DOHH2 (cell line): ENCODE measurements around the gene IRF9.

Experiments
- H3F3A ChIP-seq: fragments of 200-600 bp; sonication (generic), shearing (Covaris generic); 2 replicates; pipeline ENCODE4 v1.6.0; 2016; ENCODE audit warnings: antibody characterized with exemption, mild to moderate bottlenecking; ENCODE audit not compliant: control insufficient read depth, insufficient read depth
- H3K27ac ChIP-seq: fragments of 200-600 bp; sonication (generic); 2 replicates; pipeline ENCODE4 v1.5.1; 2014; ENCODE audit warnings: low read depth, mild to moderate bottlenecking, low read length, moderate library complexity
- H3K27me3 ChIP-seq: fragments of 200-600 bp; sonication (generic); 2 replicates; pipeline ENCODE4 v1.6.1; 2014; ENCODE audit warnings: mild to moderate bottlenecking, low read length, mixed read lengths; ENCODE audit not compliant: control insufficient read depth
- H3K36me3 ChIP-seq: fragments of 200-600 bp; sonication (generic); 2 replicates; pipeline ENCODE4 v1.6.1; 2014; ENCODE audit warnings: mild to moderate bottlenecking, low read length, moderate library complexity, mixed read lengths; ENCODE audit not compliant: control insufficient read depth
- H3K4me1 ChIP-seq: fragments of 200-600 bp; sonication (generic); 2 replicates; pipeline ENCODE4 v1.6.1; 2014; ENCODE audit warnings: mild to moderate bottlenecking, low read length, mixed read lengths; ENCODE audit not compliant: control insufficient read depth
- H3K4me2 ChIP-seq: fragments of 200-600 bp; sonication (generic); 2 replicates; pipeline ENCODE4 v1.6.0; 2014; ENCODE audit warnings: mild to moderate bottlenecking, low read length, moderate library complexity
- H3K4me3 ChIP-seq: fragments of 200-600 bp; sonication (generic); 2 replicates; pipeline ENCODE4 v1.5.1; 2014; ENCODE audit warnings: mild to moderate bottlenecking, low read length, mixed read lengths
- H3K79me2 ChIP-seq: fragments of 200-600 bp; sonication (generic); 2 replicates; pipeline ENCODE4 v1.6.1; 2014; ENCODE audit warnings: mild to moderate bottlenecking, low read length, mixed read lengths; ENCODE audit not compliant: control insufficient read depth
- H3K9me2 ChIP-seq: fragments of 200-600 bp; sonication (generic); replicated peaks from 2 replicates; pipeline ENCODE4 v1.6.1; 2014; ENCODE audit warnings: mild to moderate bottlenecking, low read length, mixed read lengths; ENCODE audit not compliant: control insufficient read depth
- H3K9me3 ChIP-seq: fragments of 200-600 bp; sonication (generic); 2 replicates; pipeline ENCODE4 v1.6.1; 2014; ENCODE audit warnings: antibody characterized with exemption, low read length, mixed read lengths; ENCODE audit not compliant: control insufficient read depth, insufficient read depth
- H4K20me1 ChIP-seq: fragments of 200-600 bp; sonication (generic); 2 replicates; pipeline ENCODE4 v1.6.0; 2014; ENCODE audit warnings: low read depth, mild to moderate bottlenecking, antibody characterized with exemption, low read length, moderate library complexity; ENCODE audit not compliant: control insufficient read depth, insufficient read depth
- EZH2phosphoT487 ChIP-seq: fragments of 200-600 bp; sonication (generic); IDR thresholded peaks from 2 replicates; pipeline ENCODE4 v1.6.1; 2017; ENCODE audit warnings: borderline replicate concordance, mild to moderate bottlenecking, antibody characterized with exemption, low read length, moderate library complexity, mixed read lengths
- TF ChIP-seq, protein P1 (sequence below): fragments of 200-600 bp; sonication (generic); IDR thresholded peaks from one replicate; pipeline ENCODE4 v1.5.1; 2014; ENCODE audit warnings: antibody characterized with exemption, mild to moderate bottlenecking, low read depth, low read length; ENCODE audit not compliant: poor library complexity, severe bottlenecking

IRF9 gene

DNA sequence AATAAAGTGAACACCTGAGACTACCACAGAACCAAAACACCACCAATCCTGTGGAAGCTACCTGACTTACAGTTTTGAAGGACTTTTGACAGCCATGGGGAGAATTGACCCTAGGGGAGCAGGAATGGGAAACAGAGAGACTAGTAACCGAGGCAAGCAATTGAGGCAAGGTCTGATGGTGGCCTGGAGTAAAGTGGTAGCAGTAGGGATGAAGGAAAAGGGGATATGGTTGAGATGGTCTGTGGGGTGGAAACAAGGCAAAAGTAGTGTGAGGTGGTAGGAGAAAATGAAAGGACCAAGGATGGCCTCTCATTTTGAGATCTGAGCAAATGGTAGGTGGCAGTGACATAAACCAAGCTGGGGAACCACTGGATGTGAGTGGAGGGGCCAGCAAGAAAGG is 4.2 kb upstream of the IRF9 start:
- Histone ChIP-seq H3K9me3 (no peaks in the 10 kb centered on the region), H3K4me3 (no peak overlapping the region), H3K27me3 (no peaks in the 10 kb centered on the region), H3K4me2 (no peak overlapping the region), H3K36me3 (peaks cover 53% of the 10 kb centered on the region), H3K79me2 (peaks cover 4% of the 10 kb centered on the region), H3K27ac (no peak overlapping the region), H3F3A (no peaks in the 10 kb centered on the region), H3K4me1 (peaks cover 14% of the 10 kb centered on the region), H4K20me1 (no peaks in the 10 kb centered on the region), H3K9me2 (no peaks in the 10 kb centered on the region)
- TF ChIP-seq, protein P1, sequence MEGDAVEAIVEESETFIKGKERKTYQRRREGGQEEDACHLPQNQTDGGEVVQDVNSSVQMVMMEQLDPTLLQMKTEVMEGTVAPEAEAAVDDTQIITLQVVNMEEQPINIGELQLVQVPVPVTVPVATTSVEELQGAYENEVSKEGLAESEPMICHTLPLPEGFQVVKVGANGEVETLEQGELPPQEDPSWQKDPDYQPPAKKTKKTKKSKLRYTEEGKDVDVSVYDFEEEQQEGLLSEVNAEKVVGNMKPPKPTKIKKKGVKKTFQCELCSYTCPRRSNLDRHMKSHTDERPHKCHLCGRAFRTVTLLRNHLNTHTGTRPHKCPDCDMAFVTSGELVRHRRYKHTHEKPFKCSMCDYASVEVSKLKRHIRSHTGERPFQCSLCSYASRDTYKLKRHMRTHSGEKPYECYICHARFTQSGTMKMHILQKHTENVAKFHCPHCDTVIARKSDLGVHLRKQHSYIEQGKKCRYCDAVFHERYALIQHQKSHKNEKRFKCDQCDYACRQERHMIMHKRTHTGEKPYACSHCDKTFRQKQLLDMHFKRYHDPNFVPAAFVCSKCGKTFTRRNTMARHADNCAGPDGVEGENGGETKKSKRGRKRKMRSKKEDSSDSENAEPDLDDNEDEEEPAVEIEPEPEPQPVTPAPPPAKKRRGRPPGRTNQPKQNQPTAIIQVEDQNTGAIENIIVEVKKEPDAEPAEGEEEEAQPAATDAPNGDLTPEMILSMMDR: no peak
- no peak for TF ChIP-seq EZH2phosphoT487

DNA sequence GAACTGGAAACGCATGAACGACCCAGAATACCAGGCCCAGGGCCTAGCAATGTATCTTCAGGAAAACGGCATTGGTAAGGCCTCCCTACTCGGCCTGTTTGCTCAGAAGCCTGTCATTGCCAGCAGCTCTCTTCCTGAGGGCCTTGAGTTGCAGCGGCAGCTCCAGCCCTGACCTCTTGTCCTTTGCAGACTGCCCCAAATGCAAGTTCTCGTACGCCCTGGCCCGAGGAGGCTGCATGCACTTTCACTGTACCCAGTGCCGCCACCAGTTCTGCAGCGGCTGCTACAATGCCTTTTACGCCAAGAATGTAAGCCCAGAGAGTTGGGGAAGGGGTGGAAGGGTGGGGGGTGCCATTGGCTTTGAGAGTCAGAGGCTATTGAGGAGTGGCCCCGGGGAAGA is 3.7 kb upstream of the IRF9 start:
- no peak for TF ChIP-seq EZH2phosphoT487
- no peaks in the 10 kb centered on the region for H3F3A ChIP-seq
- H3K27ac ChIP-seq: no peak overlapping the region
- H3K4me2 ChIP-seq: no peak overlapping the region
- H3K4me3 ChIP-seq: no peak overlapping the region
- H3K27me3 ChIP-seq: no peaks in the 10 kb centered on the region
- no peaks in the 10 kb centered on the region for H3K9me3 ChIP-seq
- peaks cover 17% of the 10 kb centered on the region for H3K4me1 ChIP-seq
- peaks cover 54% of the 10 kb centered on the region for H3K36me3 ChIP-seq
- no peaks in the 10 kb centered on the region for H3K9me2 ChIP-seq
- H4K20me1 ChIP-seq: no peaks in the 10 kb centered on the region
- H3K79me2 ChIP-seq: peaks cover 7% of the 10 kb centered on the region

DNA sequence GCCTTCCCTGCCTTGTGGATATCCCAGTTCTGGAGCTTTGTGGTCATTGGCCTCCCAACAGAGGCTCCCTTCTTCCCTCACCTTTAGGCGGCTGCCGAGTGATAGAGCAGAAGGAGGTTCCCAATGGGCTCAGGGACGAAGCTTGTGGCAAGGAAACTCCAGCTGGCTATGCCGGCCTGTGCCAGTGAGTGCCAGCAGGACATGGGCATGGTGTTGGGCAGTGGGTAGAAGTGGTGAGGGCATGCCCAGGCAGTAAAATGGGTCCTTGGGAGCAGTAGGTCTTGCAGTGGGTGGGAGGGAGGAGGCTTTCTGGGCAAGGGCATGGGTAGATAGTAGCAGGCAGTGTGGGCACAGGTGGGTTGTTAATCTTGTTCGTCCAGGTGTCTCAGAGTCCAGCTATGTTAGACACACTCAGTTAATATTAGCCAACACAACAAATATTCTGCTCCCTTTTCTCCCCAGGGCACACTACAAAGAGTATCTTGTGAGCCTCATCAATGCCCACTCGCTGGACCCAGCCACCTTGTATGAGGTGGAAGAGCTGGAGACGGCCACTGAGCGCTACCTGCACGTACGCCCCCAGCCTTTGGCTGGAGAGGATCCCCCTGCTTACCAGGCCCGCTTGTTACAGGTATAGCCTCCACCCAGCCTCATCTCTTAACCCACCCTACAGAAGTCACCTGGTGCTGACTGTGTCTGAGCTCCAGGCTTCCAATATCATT is 1.1 kb upstream of the IRF9 start:
- H3K27me3 ChIP-seq: no peaks in the 10 kb centered on the region
- H3K9me2 ChIP-seq: no peaks in the 10 kb centered on the region
- H4K20me1 ChIP-seq: no peaks in the 10 kb centered on the region
- no peak overlapping the region for H3K4me2 ChIP-seq
- peaks cover 61% of the 10 kb centered on the region for H3K36me3 ChIP-seq
- H3F3A ChIP-seq: no peaks in the 10 kb centered on the region
- no peak for TF ChIP-seq EZH2phosphoT487
- TF ChIP-seq, protein P1: no peak
- peaks cover 7% of the 10 kb centered on the region for H3K79me2 ChIP-seq
- no peak overlapping the region for H3K27ac ChIP-seq
- H3K4me1 ChIP-seq: peaks cover 17% of the 10 kb centered on the region
- no peaks in the 10 kb centered on the region for H3K9me3 ChIP-seq
- H3K4me3 ChIP-seq: no peak overlapping the region

DNA sequence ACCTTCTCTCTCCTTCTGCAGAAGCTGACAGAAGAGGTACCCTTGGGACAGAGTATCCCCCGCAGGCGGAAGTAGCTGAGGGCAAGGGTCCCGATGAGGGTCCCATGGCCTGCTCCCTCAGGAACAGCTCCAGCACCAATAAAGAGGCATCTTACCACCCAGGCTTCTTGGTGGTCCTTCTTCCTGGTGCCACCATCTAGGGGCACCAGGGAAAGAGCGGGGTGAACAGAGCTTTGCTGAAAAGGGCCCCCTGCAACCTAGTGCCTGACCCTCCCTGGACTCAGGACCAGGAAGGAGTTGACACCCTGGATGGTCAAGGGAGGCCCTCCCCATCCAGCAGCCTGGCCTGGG is 591 bp upstream of the IRF9 start:
- Histone ChIP-seq H3F3A (no peaks in the 10 kb centered on the region), H3K9me2 (no peaks in the 10 kb centered on the region), H3K36me3 (peaks cover 61% of the 10 kb centered on the region), H3K4me3 (no peak overlapping the region), H3K27me3 (no peaks in the 10 kb centered on the region), H3K4me1 (peaks cover 17% of the 10 kb centered on the region), H4K20me1 (no peaks in the 10 kb centered on the region), H3K4me2 (peak overlapping the region; percentile 86; the same call in 1 of the 2 replicates), H3K9me3 (no peaks in the 10 kb centered on the region), H3K79me2 (peaks cover 7% of the 10 kb centered on the region), H3K27ac (no peak overlapping the region)
- TF ChIP-seq, protein P1: no peak
- TF ChIP-seq EZH2phosphoT487: no peak
